CD4-positive, alpha-beta T cell (primary cell): ENCODE data around the gene CACNA1B. TPM values are rescaled to one million over a fixed set of nuclear protein-coding genes. Genes with fewer than 3 reads are reported as not detected.
"Not testable (repeated sequence)": the region's sequence is repeated elsewhere in the genome, so short reads cannot be mapped to it uniquely, and the experiment has no call there.

ENCODE experiments used
- ATAC-seq: fragments of 200-7000 bp; cut with Tn5 transposase; one replicate; pipeline ENCODE4 v1.10.0; 2022; ENCODE audit warnings: mild to moderate bottlenecking; ENCODE audit not compliant: poor library complexity
- CTCF ChIA-PET: fragments of 350-600 bp; sonication (Branson Sonifier 250); formaldehyde crosslinking; loops from one replicate; lab custom pipeline; 2021; ENCODE audit warnings: antibody characterized with exemption, inconsistent platforms; lab: Charles Lee
- POLR2A ChIA-PET: fragments of 350-600 bp; sonication (Branson Sonifier 250); formaldehyde crosslinking; loops from one replicate; lab custom pipeline; 2021; ENCODE audit warnings: antibody characterized with exemption, inconsistent platforms; lab: Charles Lee
- DNase-seq, 14 experiments: peaks; one replicate each; pipeline ENCODE4 v3.0.0-alpha.2; 2013 to 2020; ENCODE audit warnings: mixed read lengths in 2 of 14
- H3K27ac ChIP-seq, 2 donors: one replicate each; pipeline versions ENCODE4 v1.5.1 to v1.7.0; 2013; ENCODE audit warnings: low read length in 2 of 2, low read depth in 1 of 2, mild to moderate bottlenecking in 1 of 2
- H3K27me3 ChIP-seq, 2 experiments: 1 replicate in 1 of 2; 2 replicates in 1 of 2; pipeline versions ENCODE4 v1.6.1 to v1.7.0; 2013; ENCODE audit warnings: low read length in 2 of 2, control low read depth in 1 of 2, mild to moderate bottlenecking in 1 of 2, moderate library complexity in 1 of 2; ENCODE audit not compliant: insufficient read depth in 2 of 2, control insufficient read depth in 1 of 2
- H3K36me3 ChIP-seq: one replicate; pipeline ENCODE4 v1.6.1; 2013; ENCODE audit warnings: low read length, control low read depth; ENCODE audit not compliant: insufficient read depth
- H3K4me1 ChIP-seq: one replicate; pipeline ENCODE4 v1.6.1; 2013; ENCODE audit warnings: low read length, control low read depth; ENCODE audit not compliant: insufficient read depth
- H3K4me3 ChIP-seq: one replicate; pipeline ENCODE4 v1.5.1; 2013; ENCODE audit warnings: mild to moderate bottlenecking, low read length, moderate library complexity
- H3K9me3 ChIP-seq, 2 experiments: 1 replicate in 1 of 2; 2 replicates in 1 of 2; pipeline versions ENCODE4 v1.6.1 to v1.7.0; 2013; ENCODE audit warnings: low read length in 2 of 2, mild to moderate bottlenecking in 2 of 2, control low read depth in 1 of 2, moderate library complexity in 1 of 2; ENCODE audit not compliant: control insufficient read depth in 1 of 2, insufficient read depth in 1 of 2
- H3K27ac Mint-ChIP-seq: one replicate; pipeline ENCODE4 v1.8.0; 2020; ENCODE audit warnings: mixed read lengths
- H3K27me3 Mint-ChIP-seq: one replicate; pipeline ENCODE4 v1.8.0; 2021; ENCODE audit warnings: mixed read lengths
- H3K36me3 Mint-ChIP-seq: one replicate; pipeline ENCODE4 v1.8.0; 2021; ENCODE audit warnings: low read depth, mixed read lengths
- H3K4me1 Mint-ChIP-seq: one replicate; pipeline ENCODE4 v1.8.0; 2021; ENCODE audit warnings: low read depth, mixed read lengths
- H3K4me3 Mint-ChIP-seq: one replicate; pipeline ENCODE4 v1.8.0; 2020; ENCODE audit warnings: mild to moderate bottlenecking, mixed read lengths
- H3K9me3 Mint-ChIP-seq: one replicate; pipeline ENCODE4 v1.8.0; 2020; ENCODE audit warnings: mixed read lengths
- intact Hi-C, 2 experiments: fragments of 100-400 bp; cut with DNase I in 1 of 2; cut with micrococcal nuclease in 1 of 2; formaldehyde crosslinking; loops; one replicate each; pipeline versions ENCODE4 v1.15.1 to v1.9.0; 2023 to 2025; cut with DNase I, micrococcal nuclease
- total RNA-seq, 174 experiments: library from RNA in 2 of 174; stranded (reverse) in 2 of 174; gene quantifications; one replicate each; pipeline ENCODE4 v1.2.3 and lab custom pipeline; 2021 to 2026
- TF ChIP-seq, protein P1 (sequence below): fragments of 200-600 bp; IDR thresholded peaks from one replicate; pipeline ENCODE4 v1.8.0; 2022; ENCODE audit warnings: antibody characterized with exemption, mild to moderate bottlenecking

The CACNA1B gene
- total RNA-seq, 2 experiments from 2014 or later, result not detected

DNA sequence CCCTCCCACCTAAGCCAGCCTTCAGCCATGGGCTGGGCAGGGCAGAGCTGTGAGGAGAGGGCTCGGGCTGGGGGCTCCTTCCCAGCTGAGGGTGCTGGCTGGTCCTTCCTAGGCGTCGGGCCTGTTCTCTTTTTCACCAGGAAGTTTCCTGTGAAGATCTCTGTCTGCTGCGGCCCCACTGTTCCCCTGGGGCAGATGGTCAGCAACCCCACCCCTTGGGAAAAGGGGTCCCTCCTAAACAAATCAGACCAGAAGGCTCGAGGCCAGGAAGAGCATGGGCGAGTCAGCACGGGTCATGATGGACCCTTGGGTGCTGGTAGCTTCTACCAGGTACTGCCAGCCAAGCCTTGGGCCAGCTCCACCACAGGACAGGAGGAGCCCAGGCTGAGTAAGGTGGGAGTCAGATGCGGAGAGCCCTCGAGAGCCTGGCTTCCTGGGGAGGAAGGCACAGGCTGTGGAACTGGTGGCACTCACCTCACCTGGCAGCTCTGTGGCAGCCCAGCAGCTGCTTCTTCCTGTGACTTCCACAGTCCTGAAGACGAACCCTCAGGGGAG, 3.5 kb downstream of the CACNA1B start:
- ChIA-PET CTCF (no interaction called here), POLR2A (no interaction called here)
- peaks cover 0 to 23% of the 10 kb centered on the region in 2 experiments for H3K9me3 ChIP-seq

DNA sequence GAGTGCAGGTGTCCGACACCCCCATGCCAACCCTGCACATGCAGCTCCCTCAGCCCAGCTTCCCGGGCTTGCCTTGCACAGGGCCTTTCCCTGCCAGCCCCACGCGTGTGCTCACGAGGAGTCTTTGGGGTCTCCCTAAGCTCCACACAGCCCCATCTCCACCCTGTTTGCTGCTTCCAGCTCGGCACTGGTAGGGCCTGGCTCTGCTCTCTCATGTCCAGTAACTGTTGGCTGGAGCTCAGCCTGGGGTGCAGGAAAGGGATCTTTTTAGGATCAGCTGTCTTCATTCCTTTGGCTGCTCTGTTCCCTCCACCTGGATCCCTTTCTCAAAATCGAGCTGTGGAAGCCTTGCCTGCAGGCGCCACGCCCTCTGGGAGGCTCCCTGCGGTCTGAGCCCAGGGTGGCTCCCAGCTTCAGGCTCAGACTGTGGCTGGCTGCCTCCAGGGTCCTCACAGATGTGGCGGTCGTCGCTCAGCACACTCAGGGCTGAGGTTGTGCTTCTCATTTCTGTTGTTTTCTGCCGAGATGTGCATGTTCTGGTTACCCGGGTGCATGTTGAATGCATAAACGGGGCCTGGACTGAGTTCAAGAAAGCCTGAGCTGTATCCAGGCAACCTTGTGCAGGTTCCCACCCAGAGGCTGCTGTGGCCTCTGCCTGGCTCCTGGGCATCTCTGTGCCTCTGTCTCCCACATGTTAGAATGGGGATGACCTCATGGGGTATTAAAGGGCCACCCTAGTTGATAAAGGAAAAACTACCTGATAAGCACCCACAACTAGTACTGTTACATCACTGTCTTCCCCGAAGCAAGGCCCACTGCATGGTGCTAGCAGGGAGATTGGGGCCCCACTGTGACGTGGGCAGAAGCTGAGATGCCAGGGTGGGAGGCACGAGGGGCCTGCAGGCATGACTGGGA, 4.3 kb downstream of the CACNA1B start:
- Histone ChIP-seq H3K36me3 (no peaks in the 10 kb centered on the region), H3K4me1 (no peaks in the 10 kb centered on the region), H3K27ac (no peak overlapping the region), H3K9me3 (peaks cover 0 to 15% of the 10 kb centered on the region in 2 experiments), H3K27me3 (peaks cover 11 to 16% of the 10 kb centered on the region in 2 experiments), H3K4me3 (no peak overlapping the region)
- Mint-ChIP-seq H3K36me3 (no peaks in the 10 kb centered on the region), H3K4me1 (no peaks in the 10 kb centered on the region), H3K9me3 (no peaks in the 10 kb centered on the region), H3K4me3 (no peak overlapping the region), H3K27me3 (peaks cover 23% of the 10 kb centered on the region), H3K27ac (no peak overlapping the region)
- POLR2A ChIA-PET, result no interaction called here
- DNase-seq, result no peak
- intact Hi-C loops, result no loop called here
- CTCF ChIA-PET, result no interaction called here
- no peak for ATAC-seq
- TF ChIP-seq, protein P1, sequence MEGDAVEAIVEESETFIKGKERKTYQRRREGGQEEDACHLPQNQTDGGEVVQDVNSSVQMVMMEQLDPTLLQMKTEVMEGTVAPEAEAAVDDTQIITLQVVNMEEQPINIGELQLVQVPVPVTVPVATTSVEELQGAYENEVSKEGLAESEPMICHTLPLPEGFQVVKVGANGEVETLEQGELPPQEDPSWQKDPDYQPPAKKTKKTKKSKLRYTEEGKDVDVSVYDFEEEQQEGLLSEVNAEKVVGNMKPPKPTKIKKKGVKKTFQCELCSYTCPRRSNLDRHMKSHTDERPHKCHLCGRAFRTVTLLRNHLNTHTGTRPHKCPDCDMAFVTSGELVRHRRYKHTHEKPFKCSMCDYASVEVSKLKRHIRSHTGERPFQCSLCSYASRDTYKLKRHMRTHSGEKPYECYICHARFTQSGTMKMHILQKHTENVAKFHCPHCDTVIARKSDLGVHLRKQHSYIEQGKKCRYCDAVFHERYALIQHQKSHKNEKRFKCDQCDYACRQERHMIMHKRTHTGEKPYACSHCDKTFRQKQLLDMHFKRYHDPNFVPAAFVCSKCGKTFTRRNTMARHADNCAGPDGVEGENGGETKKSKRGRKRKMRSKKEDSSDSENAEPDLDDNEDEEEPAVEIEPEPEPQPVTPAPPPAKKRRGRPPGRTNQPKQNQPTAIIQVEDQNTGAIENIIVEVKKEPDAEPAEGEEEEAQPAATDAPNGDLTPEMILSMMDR, result no peak

More for the DNA sequence above, 3.5 kb downstream of the CACNA1B start:
- H3K4me1 ChIP-seq, result no peaks in the 10 kb centered on the region
- peaks cover 4% of the 10 kb centered on the region for H3K4me1 Mint-ChIP-seq
- no peaks in the 10 kb centered on the region for H3K36me3 Mint-ChIP-seq
- H3K4me3 Mint-ChIP-seq, result no peak overlapping the region
- intact Hi-C loops, result no loop called here
- peaks cover 30% of the 10 kb centered on the region for H3K27me3 Mint-ChIP-seq
- TF ChIP-seq, protein P1, result no peak
- H3K27me3 ChIP-seq, result peaks cover 19 to 22% of the 10 kb centered on the region in 2 experiments
- no peak overlapping the region for H3K27ac Mint-ChIP-seq
- no peak overlapping the region for H3K27ac ChIP-seq
- DNase-seq, result no peak
- no peak overlapping the region for H3K4me3 ChIP-seq
- H3K9me3 Mint-ChIP-seq, result no peaks in the 10 kb centered on the region
- H3K36me3 ChIP-seq, result no peaks in the 10 kb centered on the region
- no peak for ATAC-seq

GRCh38 chr9:137882506-137882821, 4.9 kb downstream of the CACNA1B start:
- TF ChIP-seq, protein P1, result no peak
- Histone ChIP-seq H3K27ac (no peak overlapping the region), H3K4me1 (no peaks in the 10 kb centered on the region), H3K9me3 (peaks cover 0 to 12% of the 10 kb centered on the region in 2 experiments), H3K4me3 (no peak overlapping the region), H3K36me3 (no peaks in the 10 kb centered on the region), H3K27me3 (peaks cover 6 to 14% of the 10 kb centered on the region in 2 experiments)
- Mint-ChIP-seq H3K4me3 (no peak overlapping the region), H3K27me3 (peaks cover 23% of the 10 kb centered on the region), H3K9me3 (no peaks in the 10 kb centered on the region), H3K4me1 (no peaks in the 10 kb centered on the region), H3K27ac (no peak overlapping the region), H3K36me3 (no peaks in the 10 kb centered on the region)
- DNase-seq (no peak), ATAC-seq (no peak)
- CTCF ChIA-PET, result no interaction called here
- intact Hi-C loops, result no loop called here
- POLR2A ChIA-PET, result no interaction called here

DNA sequence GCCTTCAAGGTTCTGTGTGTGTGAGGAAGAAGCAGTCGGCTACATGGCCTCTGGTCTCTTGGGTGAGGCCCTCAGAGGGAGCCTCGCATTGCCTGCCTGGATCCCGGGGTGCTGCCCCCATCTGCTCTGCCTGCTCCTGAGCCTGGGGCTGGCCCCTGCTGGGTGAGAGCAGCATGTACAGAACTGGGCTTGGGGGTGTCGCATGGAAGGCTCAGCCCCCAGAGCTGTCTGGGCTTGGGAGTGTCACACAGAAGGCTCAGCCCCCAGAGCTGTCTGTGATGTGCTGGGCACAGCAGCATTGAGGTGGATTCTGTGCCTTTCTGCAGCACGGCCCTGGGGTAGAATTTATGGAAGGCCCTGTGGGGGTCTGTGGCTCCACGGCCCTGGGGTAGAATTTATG, 6.4 kb downstream of the CACNA1B start:
- peaks cover 4 to 11% of the 10 kb centered on the region in 2 experiments for H3K27me3 ChIP-seq
- POLR2A ChIA-PET, H3K4me3 ChIP-seq, ATAC-seq, H3K9me3 ChIP-seq, H3K27ac Mint-ChIP-seq, H3K36me3 ChIP-seq, H3K27ac ChIP-seq, H3K4me1 Mint-ChIP-seq, H3K9me3 Mint-ChIP-seq, CTCF ChIA-PET, intact Hi-C loops, H3K4me3 Mint-ChIP-seq, H3K36me3 Mint-ChIP-seq, DNase-seq, H3K4me1 ChIP-seq: not testable (repeated sequence)
- peaks cover 21% of the 10 kb centered on the region for H3K27me3 Mint-ChIP-seq

DNA sequence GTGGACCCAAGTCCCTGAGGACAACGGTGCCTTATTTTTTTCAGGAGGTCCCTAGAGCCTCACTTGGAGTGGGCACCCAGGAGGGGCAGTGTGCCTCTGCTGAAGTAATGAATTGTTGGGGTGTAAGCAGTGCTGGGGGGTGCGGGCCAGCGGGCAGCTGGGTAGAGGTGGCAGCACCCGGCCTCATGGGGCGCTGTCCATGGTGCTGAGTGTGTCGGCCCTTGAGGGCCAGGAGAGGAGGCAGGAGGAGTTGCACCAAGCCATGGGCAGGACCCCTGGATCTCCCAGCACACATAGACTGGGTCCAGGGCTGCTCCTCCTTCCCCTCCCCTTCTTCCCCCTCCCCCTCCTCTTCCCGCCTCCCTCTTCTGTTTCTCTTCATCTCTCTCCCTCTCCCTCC, 7.0 kb downstream of the CACNA1B start:
- ATAC-seq, H3K4me3 ChIP-seq, H3K27ac Mint-ChIP-seq, CTCF ChIA-PET, H3K4me1 Mint-ChIP-seq, H3K27ac ChIP-seq, H3K36me3 Mint-ChIP-seq, H3K4me3 Mint-ChIP-seq, H3K27me3 ChIP-seq, H3K9me3 ChIP-seq, H3K36me3 ChIP-seq, H3K9me3 Mint-ChIP-seq, intact Hi-C loops, POLR2A ChIA-PET, H3K4me1 ChIP-seq: not testable (repeated sequence)
- H3K27me3 Mint-ChIP-seq, result peaks cover 16% of the 10 kb centered on the region
- DNase-seq, result peak in 4 of 14 experiments; percentile 7 to 15 (median 8)
